ENCODE data around the gene YIPF4.
"Not testable (repeated sequence)": the region's sequence is repeated elsewhere in the genome, so short reads cannot be mapped to it uniquely, and the experiment has no call there.

The YIPF4 gene

GRCh38 chr2:32358111-32358482 lies 80.4 kb downstream of the YIPF4 start:
- in situ Hi-C loops (cut with HindIII; ENCODE audit: low pct_ligation_motif_present, low pct_unique_long_range_greater_than_20kb, low sequenced_read_pairs), result no loop called here

GRCh38 chr2:32360416-32360815 lies 82.7 kb downstream of the YIPF4 start:
- DNase-seq, result peak; percentile 23
- in situ Hi-C loops (cut with HindIII; ENCODE audit: low pct_ligation_motif_present, low pct_unique_long_range_greater_than_20kb, low sequenced_read_pairs), result no loop called here

More at GRCh38 chr2:32358111-32358482, 80.4 kb downstream of the YIPF4 start:
- DNase-seq, result peak; percentile 29

GRCh38 chr2:32362997-32363396 lies 85.3 kb downstream of the YIPF4 start:
- in situ Hi-C loops (cut with HindIII; ENCODE audit: low pct_ligation_motif_present, low pct_unique_long_range_greater_than_20kb, low sequenced_read_pairs), result not testable (repeated sequence)

GRCh38 chr2:32363597-32363996 lies 85.9 kb downstream of the YIPF4 start:
- in situ Hi-C loops (cut with HindIII; ENCODE audit: low pct_ligation_motif_present, low pct_unique_long_range_greater_than_20kb, low sequenced_read_pairs), result no loop called here
- DNase-seq, result peak; percentile 62

More at GRCh38 chr2:32362997-32363396, 85.3 kb downstream of the YIPF4 start:
- not testable (repeated sequence) for DNase-seq

GRCh38 chr2:32364290-32364689 lies 86.6 kb downstream of the YIPF4 start:
- in situ Hi-C loops (cut with HindIII; ENCODE audit: low pct_ligation_motif_present, low pct_unique_long_range_greater_than_20kb, low sequenced_read_pairs), result not testable (repeated sequence)

GRCh38 chr2:32365679-32366078 lies 88.0 kb downstream of the YIPF4 start:
- in situ Hi-C loops (cut with HindIII; ENCODE audit: low pct_ligation_motif_present, low pct_unique_long_range_greater_than_20kb, low sequenced_read_pairs); DNase-seq: not testable (repeated sequence)

More at GRCh38 chr2:32364290-32364689, 86.6 kb downstream of the YIPF4 start:
- not testable (repeated sequence) for DNase-seq

Data from ACHN (cell line).